Heart left ventricle (tissue), 13 donors: Measurements from ENCODE around the gene TAT.

Experiments used
- POLR2A ChIP-seq, 2 donors: fragments of 450-650 bp; IDR thresholded peaks; one replicate each; pipeline ENCODE4 v1.6.1; 2017; ENCODE audit warnings: antibody characterized with exemption in 2 of 2, mild to moderate bottlenecking in 2 of 2, moderate library complexity in 2 of 2
- TF ChIP-seq, protein P1 (sequence below), 12 donors: fragments of 200-600 bp; sonication (generic) in 4 of 12; IDR thresholded peaks; one replicate each; pipeline versions ENCODE4 v1.5.0 to v1.8.0; 2018 to 2022; ENCODE audit warnings: antibody characterized with exemption in 12 of 12, mild to moderate bottlenecking in 5 of 12
- donor health status: ischemic (EF 13 %, LVEDD 7.1; RV severe dilation, severe dysfunction).
- donor health status: DM: no; HTN: yes; CAD: no.
- donor health status: DM: no; HTN: no; CAD: no.
- donor health status: ischemic (EF 25% LVEDD 6.9; RV normal size, moderate dysfunction).
- donor health status: ischemic (EF 25% LVEDD 5.7; RV mildly dilated, moderate dysfunction).
- donor health status: ischemic (EF 35%, LVEDD 5.7; RV mildly dilated, moderate dysfunction).
- donor health status: nonischemic (EF 11% LVEDD 7.7; RV severe dilation, severe dysfunction).
- donor health status: DM: yes; HTN: yes; CAD: no.
- donor health status: PGD.
- donor health status: ischemic (EF 29% LVEDD 5.4; RV normal size, mild dysfunction).
- donor health status: nonischemic (EF 23%, LVEDD 6.1; RV moderate dilation, normal function).

- TF ChIP-seq, protein P1, sequence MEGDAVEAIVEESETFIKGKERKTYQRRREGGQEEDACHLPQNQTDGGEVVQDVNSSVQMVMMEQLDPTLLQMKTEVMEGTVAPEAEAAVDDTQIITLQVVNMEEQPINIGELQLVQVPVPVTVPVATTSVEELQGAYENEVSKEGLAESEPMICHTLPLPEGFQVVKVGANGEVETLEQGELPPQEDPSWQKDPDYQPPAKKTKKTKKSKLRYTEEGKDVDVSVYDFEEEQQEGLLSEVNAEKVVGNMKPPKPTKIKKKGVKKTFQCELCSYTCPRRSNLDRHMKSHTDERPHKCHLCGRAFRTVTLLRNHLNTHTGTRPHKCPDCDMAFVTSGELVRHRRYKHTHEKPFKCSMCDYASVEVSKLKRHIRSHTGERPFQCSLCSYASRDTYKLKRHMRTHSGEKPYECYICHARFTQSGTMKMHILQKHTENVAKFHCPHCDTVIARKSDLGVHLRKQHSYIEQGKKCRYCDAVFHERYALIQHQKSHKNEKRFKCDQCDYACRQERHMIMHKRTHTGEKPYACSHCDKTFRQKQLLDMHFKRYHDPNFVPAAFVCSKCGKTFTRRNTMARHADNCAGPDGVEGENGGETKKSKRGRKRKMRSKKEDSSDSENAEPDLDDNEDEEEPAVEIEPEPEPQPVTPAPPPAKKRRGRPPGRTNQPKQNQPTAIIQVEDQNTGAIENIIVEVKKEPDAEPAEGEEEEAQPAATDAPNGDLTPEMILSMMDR (IDR thresholded peaks at IDR 0.05) = no peak
- no peak for TF ChIP-seq POLR2A (IDR thresholded peaks at IDR 0.05)
These were observed 23.9 kb upstream of the TAT start for GRCh38 chr16:71600822-71601221.
